ENCODE results near the gene RUNDC3A. TPM values are rescaled to one million over a fixed set of nuclear protein-coding genes. Genes with fewer than 3 reads are reported as not detected.
A peak's percentile ranks its signal among the peaks of the same experiment; 100 is the strongest.
"Not testable (repeated sequence)": the region's sequence is repeated elsewhere in the genome, so short reads cannot be mapped to it uniquely, and the experiment has no call there.

Gene RUNDC3A
- polyA plus RNA-seq, 1 experiment: 0.11 TPM

- Histone ChIP-seq H3K27ac (ENCODE audit: low read depth, low read length) (no peak overlapping the region), H3K27me3 (ENCODE audit: control insufficient read depth, insufficient read depth, low read length) (peaks cover 4% of the 10 kb centered on the region), H3K9me3 (ENCODE audit: control insufficient read depth, insufficient read depth, low read length) (no peaks in the 10 kb centered on the region), H3K4me3 (ENCODE audit: low read depth, low read length) (no peak overlapping the region)
- TF ChIP-seq CTCF (IDR thresholded peaks at IDR 0.05; ENCODE audit: low read depth, low read length): no peak
- DNase-seq (ENCODE audit: low read depth, low spot score): no peak
- POLR2A ChIA-PET: no interaction called here
- CTCF ChIA-PET: interaction anchor here (1.0 to 1.3 kb wide), 2 partner anchors 13 to 20 kb away, joined by 3 to 4 read pairs; partner anchors contain the start of gene FAM171A2
These were observed 35.3 kb downstream of the RUNDC3A start for GRCh38 chr17:44343510-44344209.

DNA sequence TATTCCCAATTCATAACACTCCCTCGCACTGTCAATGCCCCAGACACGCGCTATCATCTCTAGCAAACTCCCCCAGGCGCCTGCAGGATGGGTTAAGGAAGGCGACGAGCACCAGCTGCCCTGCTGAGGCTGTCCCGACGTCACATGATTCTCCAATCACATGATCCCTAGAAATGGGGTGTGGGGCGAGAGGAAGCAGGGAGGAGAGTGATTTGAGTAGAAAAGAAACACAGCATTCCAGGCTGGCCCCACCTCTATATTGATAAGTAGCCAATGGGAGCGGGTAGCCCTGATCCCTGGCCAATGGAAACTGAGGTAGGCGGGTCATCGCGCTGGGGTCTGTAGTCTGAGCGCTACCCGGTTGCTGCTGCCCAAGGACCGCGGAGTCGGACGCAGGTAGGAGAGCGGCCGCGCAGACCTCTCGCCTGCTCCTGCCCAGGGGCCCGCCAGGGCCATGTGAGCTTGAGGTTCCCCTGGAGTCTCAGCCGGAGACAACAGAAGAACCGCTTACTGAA, 36.6 kb downstream of the RUNDC3A start, which contains the start of gene GRN:
Gene GRN, plus strand, starts transcription at position 364 of the 515 bp plus-strand sequence. CDS start 3,863 bp downstream, outside the sequence.
- Histone ChIP-seq H3K9me3 (ENCODE audit: control insufficient read depth, insufficient read depth, low read length) (no peaks in the 10 kb centered on the region), H3K27me3 (ENCODE audit: control insufficient read depth, insufficient read depth, low read length) (peaks cover 4% of the 10 kb centered on the region), H3K4me3 (ENCODE audit: low read depth, low read length) (peak within 1 kb of the TSS; percentile 98), H3K27ac (ENCODE audit: low read depth, low read length) (peak within 1 kb of the TSS; percentile 11)
- peak; percentile 98 for DNase-seq (ENCODE audit: low read depth, low spot score)
- POLR2A ChIA-PET: interaction anchor here (0.6 to 1.8 kb wide), 6 partner anchors 14 to 221 kb away, joined by 3 to 10 read pairs (median 4); partner anchors contain the start of gene HDAC5
- no peak for TF ChIP-seq CTCF (IDR thresholded peaks at IDR 0.05; ENCODE audit: low read depth, low read length)
- CTCF ChIA-PET: interaction anchor here (0.6 to 2.0 kb wide), 14 partner anchors 12 to 473 kb away, joined by 3 to 21 read pairs (median 4); partner anchors contain the start of genes ASB16 and FAM171A2

- Histone ChIP-seq H3K27ac (ENCODE audit: low read depth, low read length) (peak overlapping the region; percentile 11), H3K9me3 (ENCODE audit: control insufficient read depth, insufficient read depth, low read length) (no peaks in the 10 kb centered on the region), H3K4me3 (ENCODE audit: low read depth, low read length) (peak overlapping the region; percentile 98), H3K27me3 (ENCODE audit: control insufficient read depth, insufficient read depth, low read length) (peaks cover 4% of the 10 kb centered on the region)
- DNase-seq (ENCODE audit: low read depth, low spot score): no peak
- POLR2A ChIA-PET: interaction anchor here (0.6 to 1.8 kb wide), 5 partner anchors 16 to 222 kb away, joined by 3 to 10 read pairs (median 4); partner anchors contain the start of gene HDAC5
- CTCF ChIA-PET: interaction anchor here (0.6 to 2.0 kb wide), 14 partner anchors 12 to 472 kb away, joined by 3 to 21 read pairs (median 4); partner anchors contain the start of genes ASB16 and FAM171A2
- peak; percentile 66 for TF ChIP-seq CTCF (IDR thresholded peaks at IDR 0.05; ENCODE audit: low read depth, low read length)
These were observed 37.1 kb downstream of the RUNDC3A start for GRCh38 chr17:44345454-44346026.

DNA sequence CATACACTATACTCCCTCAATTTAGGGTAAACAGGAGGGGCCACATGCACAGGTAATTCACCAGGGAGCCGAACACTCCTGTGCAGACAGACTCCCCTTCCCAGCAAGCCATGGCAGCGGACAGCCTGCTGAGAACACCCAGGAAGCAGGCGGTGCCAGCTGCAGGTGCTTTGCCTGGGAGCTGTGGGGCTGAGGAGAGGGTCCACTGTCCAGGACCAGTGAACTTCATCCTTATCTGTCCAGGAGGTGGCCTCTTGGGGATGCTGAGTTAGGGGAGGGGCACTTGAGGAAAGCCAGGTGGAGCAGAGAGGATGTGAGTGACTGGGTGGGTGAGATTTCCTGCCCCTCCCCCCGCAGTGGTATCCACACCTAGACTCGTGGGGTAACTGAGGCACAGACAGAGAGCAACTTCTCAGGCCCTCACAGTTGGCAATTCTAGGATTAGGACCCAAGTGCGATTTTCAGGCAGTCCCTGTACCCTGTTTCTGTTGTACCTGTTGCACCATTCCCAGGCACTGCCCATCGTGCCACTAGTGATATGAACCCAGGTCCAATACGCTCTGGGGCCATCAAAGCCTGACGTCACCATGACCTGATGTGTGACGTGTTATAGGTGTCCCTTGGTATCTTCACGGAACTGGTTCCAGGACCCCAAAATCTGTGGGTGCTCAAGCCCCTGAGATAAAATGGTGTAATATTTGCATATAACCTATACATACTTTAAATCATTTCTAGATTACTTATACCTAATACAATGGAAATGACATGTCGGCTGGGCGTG, 37.9 kb downstream of the RUNDC3A start:
- CTCF ChIA-PET: interaction anchor here (0.6 to 2.0 kb wide), 11 partner anchors 14 to 177 kb away, joined by 3 to 21 read pairs (median 5); partner anchors contain the start of genes ASB16 and FAM171A2
- POLR2A ChIA-PET: interaction anchor here (1.0 to 1.8 kb wide), 3 partner anchors 15 to 223 kb away, joined by 3 to 10 read pairs (median 6); partner anchors contain the start of gene HDAC5
- DNase-seq (ENCODE audit: low read depth, low spot score): no peak

GRCh38 chr17:44347206-44348055, 39.0 kb downstream of the RUNDC3A start:
- H3K4me3 ChIP-seq (ENCODE audit: low read depth, low read length); H3K9me3 ChIP-seq (ENCODE audit: control insufficient read depth, insufficient read depth, low read length); H3K27me3 ChIP-seq (ENCODE audit: control insufficient read depth, insufficient read depth, low read length); DNase-seq (ENCODE audit: low read depth, low spot score); H3K27ac ChIP-seq (ENCODE audit: low read depth, low read length): not testable (repeated sequence)
- ChIA-PET CTCF (interaction anchor here (1.5 kb wide), 1 partner anchor 175 kb away, joined by 4 read pairs; no protein-coding TSS in a partner anchor), POLR2A (interaction anchor here (0.7 kb wide), 1 partner anchor 161 kb away, joined by 3 read pairs; no protein-coding TSS in a partner anchor)

More for the DNA sequence above, 37.9 kb downstream of the RUNDC3A start:
- Histone ChIP-seq H3K9me3 (ENCODE audit: control insufficient read depth, insufficient read depth, low read length) (no peaks in the 10 kb centered on the region), H3K4me3 (ENCODE audit: low read depth, low read length) (peak overlapping the region; percentile 98), H3K27ac (ENCODE audit: low read depth, low read length) (peak overlapping the region; percentile 11), H3K27me3 (ENCODE audit: control insufficient read depth, insufficient read depth, low read length) (peaks cover 2% of the 10 kb centered on the region)
- no peak for TF ChIP-seq CTCF (IDR thresholded peaks at IDR 0.05; ENCODE audit: low read depth, low read length)
